SKM-1 treated with dmso at 0.1 percent for 144 hours (cell line): ENCODE results near the gene RERE.

Experiments
- DNase-seq: peaks from one replicate; lab custom pipeline; 2025; ENCODE audit not compliant: unreplicated experiment; lab: John Stamatoyannopoulos, UW

RERE gene

DNA sequence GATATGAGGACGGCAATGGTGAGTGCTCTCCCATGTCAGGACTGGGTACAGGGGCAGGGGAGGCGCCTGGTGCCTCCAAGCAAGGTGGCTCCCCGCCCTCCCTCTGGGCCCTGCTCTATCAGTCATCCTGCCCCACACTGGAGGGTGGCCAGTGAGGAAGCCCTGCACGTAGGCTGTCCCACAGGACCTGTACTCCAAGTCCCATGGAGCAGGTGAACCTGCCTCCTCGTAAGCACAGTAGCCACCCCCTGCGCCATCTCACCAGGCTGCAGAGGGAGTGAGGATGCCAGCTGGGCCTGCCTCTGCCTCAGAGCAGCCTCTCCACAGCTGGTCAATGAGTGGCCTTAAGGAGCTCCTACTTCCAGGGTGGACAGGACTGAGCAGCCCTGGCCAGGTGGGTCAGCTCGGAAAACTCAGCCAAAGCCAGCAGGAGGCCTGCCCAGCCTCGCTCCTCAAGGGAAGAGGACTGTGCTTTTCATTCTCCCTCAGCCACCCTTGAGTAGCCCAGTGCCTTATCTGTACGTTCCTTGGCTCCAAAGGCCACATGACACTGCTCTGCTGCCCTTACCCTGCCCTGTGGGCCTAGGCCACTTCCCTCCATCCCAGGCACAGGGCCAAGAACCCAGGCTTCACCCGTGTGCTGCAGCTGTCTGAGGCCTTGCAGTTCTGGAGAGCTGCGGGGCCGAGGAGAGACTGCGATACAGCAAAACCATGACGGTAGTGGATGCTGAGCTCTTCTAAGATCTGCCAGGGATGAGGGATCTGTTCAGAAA is 459.9 kb downstream of the RERE start:
- no peak for DNase-seq

DNA sequence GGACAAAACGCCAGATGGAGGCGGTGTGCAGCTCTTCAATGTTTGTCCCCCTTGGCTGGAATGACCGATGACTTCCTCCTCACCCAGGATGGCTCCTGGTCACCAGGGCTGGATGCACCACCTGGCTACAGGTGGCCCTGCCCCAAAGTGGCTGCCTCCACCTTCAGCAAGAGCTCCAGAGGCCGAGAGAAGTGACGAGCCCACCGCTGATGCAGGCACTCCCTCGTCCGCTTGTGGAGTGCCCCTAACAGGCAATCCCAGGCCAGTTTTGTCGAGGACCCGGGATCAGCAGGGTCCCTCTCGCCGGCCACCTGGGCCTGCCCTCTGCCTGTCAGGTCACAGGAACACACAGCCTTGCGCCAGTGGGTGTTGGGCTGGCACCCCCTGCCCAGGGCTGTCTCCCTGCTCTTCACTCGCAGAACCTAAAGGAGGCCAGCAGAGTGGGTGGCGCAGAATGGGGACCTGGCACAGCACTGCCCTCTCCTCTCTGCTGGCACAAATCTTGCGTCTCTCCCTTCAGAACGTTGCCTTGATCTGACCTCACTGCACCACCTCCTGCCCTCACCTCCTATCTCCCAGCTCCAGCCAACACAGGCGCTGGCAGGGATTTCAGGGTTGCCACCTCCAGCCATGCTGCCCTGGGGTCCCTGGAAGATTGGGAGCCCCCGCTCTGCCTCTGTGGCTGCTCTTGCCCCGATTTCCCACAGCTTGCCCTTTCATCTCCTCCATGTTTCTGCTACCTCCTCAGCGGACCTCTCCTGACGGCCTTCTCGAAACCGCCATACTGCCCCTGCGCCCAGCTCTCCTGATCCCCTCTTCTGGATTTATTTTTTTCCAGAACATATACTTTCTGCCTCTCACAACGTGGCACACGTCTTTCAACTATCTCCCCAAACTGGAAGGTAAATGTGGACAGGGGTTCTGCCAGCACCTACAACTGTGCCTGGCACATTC is 460.9 kb downstream of the RERE start:
- DNase-seq = no peak

DNA sequence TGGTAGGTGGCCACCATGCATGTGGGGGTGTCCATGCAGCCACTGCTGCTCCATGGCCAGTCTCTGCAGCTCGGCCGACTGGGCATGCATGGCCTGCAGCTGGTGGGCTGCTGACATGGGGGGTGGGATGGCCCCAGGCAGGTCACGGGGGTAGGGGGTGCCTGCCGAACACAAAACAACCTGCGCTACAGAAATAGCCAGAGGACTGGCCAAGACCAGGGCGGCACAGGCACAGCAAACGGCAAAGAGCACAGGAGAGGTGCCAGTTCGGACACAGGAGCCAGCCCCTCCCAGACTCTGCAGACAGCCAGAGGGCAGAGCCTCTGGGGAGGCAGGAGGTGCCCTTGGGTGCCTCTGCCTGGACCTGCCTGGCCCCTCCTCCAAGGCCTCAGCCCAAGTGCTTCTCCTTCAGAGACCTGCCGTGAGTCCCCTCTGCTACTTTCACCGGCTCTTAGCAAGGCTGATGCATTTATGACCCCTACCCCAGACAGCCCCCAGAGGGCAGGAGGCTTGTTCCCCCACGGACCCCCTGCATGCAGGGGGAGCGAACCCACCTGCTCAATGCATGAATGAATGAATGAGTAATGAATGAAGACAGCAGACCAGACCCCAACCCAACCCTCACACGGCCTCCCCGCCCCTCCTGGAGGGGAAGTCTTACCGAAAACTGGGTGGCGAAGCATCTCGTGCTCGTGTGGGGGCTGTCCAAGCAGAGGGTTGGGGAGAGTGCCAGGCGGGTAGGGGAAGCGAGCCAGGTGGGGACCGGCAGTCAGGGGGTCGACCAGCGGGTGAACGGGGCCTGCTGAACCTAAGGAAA is 461.8 kb downstream of the RERE start:
- DNase-seq = no peak

DNA sequence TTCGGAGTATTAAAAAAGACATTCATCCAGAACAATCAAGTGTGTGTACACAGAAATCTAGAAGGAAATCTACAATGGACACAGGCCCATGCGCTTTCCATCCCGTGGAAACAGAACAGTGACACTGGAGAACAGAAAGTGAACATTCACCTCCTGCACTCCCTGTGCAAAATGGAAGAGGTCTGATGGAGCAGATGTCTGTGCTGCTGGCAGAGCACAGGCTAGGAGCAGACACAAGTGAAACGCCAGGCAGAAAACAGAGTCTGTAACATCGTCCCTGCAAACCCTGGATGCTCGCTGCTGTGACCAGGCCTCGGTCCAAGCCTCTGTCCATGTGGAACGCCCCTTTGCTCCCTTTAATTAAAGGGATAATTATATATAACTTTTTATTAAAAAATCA is 463.4 kb downstream of the RERE start:
- DNase-seq = no peak

DNA sequence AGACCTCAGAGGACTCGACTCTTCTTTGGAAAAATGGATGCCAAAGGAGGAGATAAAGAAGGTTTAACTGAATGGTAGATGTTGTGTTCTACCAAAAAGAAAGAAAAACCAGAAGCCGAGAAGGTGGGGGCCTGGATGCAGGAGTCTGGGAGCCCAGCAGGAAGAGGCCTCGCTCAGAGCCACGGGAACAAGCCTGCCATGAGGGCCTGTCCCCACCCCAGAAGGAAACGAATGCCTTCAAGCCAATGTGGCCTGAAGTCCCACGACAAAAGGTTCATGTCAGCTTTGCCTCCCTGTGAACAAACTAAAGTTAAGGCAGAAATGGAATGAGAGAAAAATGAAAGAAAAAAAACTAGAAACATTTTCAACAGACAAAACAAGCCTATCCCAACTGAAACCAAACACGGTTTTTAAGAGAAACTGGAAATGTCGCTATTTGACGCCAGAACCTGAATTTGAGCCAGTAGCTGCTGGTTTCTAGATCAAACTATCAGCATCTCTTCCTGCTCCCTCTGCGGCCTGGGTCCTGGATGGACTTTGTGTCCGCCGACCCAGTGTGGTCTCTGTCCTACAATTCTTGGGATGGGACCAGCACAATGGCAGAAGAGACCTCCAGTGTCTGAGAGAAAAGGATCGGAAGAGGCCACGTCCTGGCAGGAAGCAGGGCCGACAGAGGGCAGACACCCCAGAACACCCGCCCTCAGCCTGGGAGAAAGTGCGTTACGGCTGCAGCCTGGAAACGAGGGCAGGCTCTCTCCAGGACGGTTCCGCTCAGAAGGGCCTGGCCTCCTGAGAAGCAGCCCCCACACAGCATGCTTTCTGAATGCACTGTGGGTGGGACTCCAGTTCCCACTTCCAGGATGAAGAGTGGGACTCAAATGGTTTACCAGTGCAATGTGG is 464.3 kb downstream of the RERE start:
- no peak for DNase-seq

DNA sequence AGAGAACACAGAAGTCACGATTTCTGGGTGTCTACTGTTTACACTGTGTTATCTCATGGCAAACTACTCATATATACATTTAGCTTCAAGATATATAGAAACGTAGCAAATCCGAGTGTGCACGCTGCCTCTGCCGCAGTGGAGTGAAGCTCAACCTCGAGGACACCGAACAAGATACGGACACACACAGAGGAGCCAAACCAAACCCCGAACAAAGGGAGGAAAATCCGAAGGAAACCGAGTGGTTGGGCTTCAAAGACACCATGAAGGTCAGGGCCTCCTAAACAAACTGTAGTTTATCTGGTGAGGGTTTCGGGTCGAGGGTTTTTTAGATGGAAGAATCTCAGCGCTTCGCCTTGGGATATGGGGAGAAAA is 465.0 kb downstream of the RERE start:
- no peak for DNase-seq

DNA sequence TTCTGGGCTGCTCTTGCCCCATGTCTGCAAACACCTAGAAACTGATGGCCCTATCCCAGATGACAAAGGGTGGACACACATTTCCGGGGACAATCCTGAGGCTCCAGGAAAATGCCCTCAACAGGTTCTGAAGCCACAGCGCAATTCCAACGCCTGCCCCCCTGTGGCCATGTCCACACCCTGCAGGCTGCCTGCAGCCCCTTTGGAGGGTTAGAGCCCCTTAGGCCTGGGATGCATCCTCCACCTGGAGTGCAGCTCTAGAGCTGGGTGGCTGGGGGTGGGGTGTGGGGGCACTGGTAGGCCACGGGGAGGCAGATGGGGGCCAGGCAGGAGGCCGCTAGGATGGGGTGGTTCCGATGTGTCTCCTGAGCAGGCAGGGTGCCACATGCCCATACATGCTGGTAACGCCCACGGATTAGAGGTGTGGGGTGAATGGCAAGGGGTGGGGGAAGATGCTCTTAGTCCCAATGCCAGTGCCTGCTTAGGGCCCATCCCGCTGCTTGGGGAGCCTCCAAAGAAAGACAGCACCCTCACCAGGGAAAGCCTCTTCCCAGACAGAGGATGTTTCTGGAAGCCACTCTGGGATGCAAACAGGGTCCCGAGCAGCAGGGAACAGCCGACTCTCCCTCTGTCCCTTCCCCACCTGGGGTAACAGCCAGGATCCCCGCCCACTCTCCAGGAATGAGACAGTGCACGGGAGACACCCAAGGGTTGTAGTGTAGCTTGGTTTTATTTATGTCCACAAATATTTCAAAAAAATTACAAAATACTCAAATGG is 465.6 kb downstream of the RERE start:
- DNase-seq = no peak

DNA sequence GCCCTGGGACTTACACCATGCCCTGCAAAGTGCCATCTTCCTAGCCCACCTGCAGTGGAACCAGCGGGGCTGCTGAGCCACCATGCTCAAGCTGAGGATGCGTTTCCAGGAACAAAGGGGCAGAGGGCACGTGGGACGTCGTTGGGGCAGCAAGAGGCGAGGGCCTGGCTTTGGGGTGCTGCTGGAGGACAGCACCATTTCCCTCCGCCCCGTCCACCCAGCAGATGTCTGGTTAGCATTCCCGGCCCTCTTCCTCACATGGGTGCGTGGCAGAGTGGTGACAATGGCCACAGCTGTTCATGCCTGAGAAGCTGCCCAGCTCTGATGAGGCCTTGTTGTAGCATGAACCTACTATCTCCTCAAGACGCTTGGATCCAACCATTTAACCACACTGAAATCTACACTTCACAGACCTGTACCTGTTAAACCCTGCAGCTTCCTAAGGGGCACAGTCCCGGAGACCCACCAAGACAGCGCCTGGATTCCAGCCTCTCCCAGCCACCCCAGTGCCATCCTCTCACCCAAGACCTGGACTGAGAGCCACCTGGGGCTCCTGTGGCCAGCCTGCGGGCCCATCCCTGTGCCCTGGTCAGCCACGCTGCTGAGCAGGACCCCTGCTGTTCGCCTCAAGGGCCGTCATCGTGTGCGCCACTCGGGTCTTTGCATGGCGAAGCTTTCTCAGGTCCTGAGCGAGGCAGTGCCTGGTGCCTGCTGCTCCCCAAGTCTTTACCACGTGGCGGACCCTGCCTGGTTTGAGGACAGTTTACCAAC is 466.3 kb downstream of the RERE start:
- DNase-seq = no peak

DNA sequence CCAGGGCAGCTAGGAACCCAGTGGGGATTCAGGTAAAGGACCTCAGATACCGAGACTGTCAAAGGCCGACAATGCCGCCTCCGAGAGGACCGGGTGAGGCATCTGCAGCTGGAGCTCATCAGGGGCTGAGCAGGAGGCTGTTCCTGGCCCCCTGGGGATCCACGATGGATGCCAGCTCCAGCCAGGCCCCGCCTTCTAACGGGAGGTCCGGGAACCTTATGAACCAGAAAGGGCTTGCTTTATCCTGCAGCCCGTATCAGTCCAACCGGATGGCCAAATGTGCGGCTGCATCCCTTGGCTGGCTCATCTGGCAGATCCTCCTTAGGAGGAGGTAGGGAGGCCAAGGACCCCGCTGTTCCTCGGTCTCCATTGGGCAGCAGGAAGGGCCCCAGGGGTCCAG is 467.5 kb downstream of the RERE start:
- no peak for DNase-seq

DNA sequence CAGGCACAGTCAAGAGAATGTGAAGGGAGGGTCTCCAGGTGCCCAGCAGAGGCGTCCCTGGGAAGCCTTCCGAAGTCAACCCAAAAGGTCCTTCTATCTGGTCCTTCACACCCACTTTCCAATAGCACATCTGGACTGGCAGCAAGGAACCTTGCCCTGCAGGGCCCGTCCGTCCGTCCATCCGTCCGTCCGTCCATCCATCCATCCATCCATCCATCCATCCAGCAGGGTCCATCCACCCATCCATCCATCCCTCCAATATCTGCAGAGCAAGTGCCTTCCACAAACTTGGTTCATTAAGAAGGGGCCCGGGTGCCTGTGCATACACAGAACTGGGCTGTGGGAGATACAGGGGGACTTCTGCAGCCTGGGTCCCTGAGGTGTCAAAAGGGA is 468.0 kb downstream of the RERE start:
- no peak for DNase-seq

DNA sequence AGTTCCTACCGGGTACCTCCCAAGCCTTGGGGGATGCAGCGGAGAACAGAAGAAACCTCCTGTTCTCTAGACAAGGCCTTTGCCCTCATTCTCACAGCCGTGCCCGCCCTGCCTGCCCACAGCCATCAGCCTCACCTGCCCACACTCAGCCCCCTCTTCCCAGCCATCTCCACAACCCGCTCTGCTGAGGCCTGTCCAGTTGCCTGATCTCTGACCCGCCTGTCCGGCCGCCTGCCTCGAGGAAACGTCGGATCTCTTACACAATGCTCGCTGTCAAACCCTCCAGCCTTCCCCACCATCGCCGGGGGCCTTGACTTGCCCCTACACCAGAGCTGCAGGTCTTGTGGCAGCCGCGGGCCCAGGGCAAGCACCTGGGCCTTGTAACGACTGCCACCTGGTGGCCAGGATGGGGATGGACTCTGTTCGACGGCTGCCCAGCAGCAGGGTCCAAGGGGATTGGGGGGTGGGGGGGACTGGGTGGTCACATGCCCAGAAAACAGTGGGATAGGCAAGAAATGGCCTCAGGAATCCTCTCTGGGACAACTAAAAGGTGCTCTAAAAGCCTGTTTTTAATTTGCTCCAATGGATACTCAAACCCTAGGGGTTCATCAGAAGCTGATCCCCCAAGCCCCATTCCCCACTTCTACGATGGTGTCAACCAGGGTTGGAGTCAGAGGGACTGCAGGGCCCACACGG is 468.5 kb downstream of the RERE start:
- DNase-seq = peak; percentile 55

DNA sequence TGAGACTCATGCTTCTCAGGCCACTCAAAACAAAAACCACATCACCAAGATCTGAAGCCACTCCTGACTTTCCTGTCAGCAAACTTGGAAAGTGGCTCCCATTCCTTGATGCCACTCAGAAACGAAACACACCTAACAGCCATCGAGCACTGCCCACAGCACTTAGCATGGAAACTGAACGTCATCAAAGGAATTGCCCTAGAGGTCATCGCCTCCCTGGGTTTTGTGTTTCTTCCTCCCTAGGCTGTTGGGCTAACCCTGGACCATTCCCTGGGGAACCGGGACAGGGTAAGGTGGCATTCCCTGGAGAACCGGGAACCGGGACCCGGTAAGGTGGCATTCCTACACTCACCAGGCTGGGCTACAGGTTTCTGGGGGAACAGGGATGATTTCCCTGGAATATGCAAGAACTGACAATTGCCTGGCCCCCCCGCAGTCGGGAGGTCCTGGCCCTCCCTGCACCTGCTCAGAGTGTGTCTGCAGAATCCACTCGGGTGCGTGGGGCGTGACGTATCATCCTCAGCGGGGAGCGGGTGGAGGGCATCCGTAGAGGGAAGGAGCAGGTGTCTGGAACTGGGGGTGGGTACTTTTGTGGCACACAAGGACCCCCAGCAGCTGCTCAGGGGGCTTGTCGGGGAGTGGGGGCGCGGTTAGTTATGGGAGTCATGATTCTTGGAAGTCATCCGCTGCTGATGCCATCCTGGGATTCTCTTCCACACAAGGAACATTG is 469.2 kb downstream of the RERE start:
- no peak for DNase-seq

DNA sequence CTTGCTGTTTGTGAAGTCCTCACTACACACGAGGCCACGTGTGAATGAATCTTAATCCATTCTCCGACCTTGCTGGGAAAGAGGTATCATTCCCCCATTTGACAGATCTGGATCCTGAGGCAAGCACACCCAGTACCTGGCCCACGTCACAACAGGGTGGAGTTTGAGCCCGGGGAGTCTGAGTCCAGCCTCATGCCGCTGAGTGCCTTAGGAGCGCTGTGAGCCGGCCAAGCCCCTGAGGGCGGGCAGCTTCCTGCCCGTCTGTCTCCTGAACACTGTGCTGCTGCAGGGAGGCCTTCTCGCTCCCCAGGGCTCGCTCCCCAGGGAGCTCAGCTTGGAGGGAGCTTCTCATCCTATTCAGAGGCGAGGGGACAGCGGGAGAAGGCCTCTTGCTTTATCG is 469.8 kb downstream of the RERE start:
- no peak for DNase-seq

DNA sequence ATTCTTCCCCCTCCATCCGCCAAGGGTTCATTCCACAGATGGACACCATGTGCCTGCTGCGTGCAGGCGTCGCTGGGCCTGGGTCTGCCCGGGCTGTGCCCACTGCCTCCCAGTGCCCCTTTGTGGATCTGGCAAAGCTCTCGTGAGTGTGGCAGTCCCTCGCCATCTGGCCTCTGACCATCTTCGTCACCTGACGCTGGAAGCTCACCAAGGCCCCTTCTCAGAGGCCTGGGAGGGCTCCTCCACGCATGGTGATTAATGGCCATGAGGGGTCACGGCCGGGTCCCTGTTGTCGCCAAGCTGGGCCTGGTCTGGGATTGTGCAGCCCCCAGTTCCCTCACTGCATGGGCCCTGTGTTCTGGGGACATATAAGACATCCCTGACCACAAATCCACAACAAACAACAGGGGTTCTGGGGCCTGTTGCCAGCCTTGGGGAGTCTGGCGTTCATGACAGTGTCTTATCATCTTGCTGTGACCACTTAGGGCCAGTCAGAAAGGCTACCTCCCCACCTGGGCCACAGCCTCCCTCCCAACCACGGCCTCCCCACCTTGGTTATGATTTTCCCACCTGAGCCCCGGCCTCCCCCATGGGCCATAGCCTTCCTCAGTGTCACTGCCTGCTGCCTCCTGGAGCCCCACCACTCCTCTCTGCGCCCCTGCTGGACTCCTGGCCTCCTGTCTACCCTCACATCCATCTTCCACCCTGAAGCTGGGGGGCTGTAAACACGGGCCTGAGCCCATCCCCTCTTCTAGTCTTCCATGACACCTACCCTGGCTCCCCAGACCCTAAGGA is 471.6 kb downstream of the RERE start:
- no peak for DNase-seq

DNA sequence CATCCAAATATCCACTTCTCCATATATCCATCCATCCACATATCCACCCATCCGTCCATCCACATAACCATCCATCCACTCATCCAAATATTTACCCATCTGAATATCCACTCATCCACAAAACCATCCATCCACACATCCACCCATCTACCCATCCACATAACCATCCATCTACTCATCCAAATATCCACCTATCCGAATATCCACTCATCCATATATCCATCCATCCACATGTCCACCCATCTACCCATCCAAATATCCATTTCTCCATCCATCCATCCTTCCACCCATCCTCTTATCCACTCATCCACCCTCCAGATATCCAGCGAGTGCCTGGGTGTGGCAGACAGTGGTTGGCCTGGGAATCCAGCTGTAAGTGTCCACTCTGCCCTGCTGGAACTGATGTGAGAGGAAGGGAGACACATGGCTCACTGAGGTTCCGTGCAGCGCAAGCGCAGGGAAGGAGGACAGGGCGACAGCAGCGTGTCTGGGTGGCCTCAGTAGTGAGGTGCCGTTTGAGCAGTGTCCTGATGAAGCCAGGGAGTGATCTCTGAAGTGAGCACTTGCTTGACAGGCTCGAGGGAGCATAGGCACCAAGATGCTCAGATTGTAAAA is 472.4 kb downstream of the RERE start:
- no peak for DNase-seq

DNA sequence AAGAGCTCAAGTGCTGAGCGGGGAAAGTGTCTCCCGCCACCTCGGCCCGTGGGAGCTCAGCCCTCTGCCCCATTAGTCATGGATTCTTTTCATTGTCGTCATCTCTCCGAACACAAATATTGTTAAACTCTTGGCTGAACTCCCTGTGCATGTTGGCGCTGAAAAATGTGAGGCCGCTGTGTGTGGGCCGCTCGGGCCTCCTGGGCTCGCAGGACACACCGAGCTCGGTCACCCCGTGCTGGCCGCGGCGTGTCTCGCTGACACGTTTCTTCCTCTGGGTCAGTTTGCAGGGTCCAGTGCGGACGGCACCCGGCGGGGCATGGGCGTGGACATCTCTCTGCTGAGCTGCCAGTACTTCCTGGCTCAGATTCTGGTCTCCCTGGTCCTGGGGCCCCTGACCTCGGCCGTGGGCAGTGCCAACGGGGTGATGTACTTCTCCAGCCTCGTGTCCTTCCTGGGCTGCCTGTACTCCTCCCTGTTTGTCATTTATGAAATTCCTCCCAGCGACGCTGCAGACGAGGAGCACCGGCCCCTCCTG is 473.9 kb downstream of the RERE start:
- DNase-seq = no peak
